GM12878 (cell line): Measurements from ENCODE around the gene ATP5ME. TPM values are rescaled to one million over a fixed set of nuclear protein-coding genes. Genes with fewer than 3 reads are reported as not detected.
A peak's percentile ranks its signal among the peaks of the same experiment; 100 is the strongest.

Source experiments
- ATAC-seq: fragments of 200-7000 bp; cut with Tn5 transposase; 3 replicates; pipeline ENCODE4 v1.9.1; 2020; ENCODE audit warnings: mild to moderate bottlenecking, moderate library complexity
- BruUV-seq: library from RNA; stranded (reverse); fragments of 400-500 nt; replicated peaks from 2 replicates; lab custom pipeline; 2021; lab: Mats Ljungman, UMichigan
- CTCF ChIA-PET: fragments of 300-600 bp; sonication (Branson Sonifier 250); formaldehyde crosslinking; extraction: SDS; loops from one replicate; lab custom pipeline; 2021; ENCODE audit warnings: inconsistent platforms; lab: Yijun Ruan, JAX
- POLR2A ChIA-PET: fragments of 350-600 bp; formaldehyde crosslinking; extraction: SDS; loops from one replicate; lab custom pipeline; 2021; ENCODE audit warnings: inconsistent platforms; lab: Charles Lee
- RAD21 ChIA-PET: fragments of 300-600 bp; sonication (Branson Sonifier 250); formaldehyde crosslinking; loops from one replicate; lab custom pipeline; 2023; ENCODE audit warnings: antibody characterized with exemption; ENCODE audit not compliant: unreplicated experiment; lab: Charles Lee
- SMC1A ChIA-PET: fragments of 300-600 bp; sonication (Branson Sonifier 250); formaldehyde crosslinking; loops from one replicate; lab custom pipeline; 2023; ENCODE audit not compliant: unreplicated experiment, uncharacterized antibody; lab: Charles Lee
- DNase-seq: peaks from one replicate; pipeline ENCODE4 v3.0.0-alpha.2; 2011; ENCODE audit warnings: low read depth, low spot score
- FAIRE-seq: peaks from 3 replicates; lab custom pipeline; 2011; peaks lifted over from hg19 to GRCh38; lab: Jason Lieb, UNC
- H2AFZ ChIP-seq: 2 replicates; pipeline ENCODE4 v1.6.0; 2011; ENCODE audit warnings: low read depth, low read length, control low read depth; ENCODE audit not compliant: control insufficient read depth
- H3K27ac ChIP-seq: 2 replicates; pipeline ENCODE4 v1.5.1; 2011; ENCODE audit warnings: control low read depth; ENCODE audit not compliant: control insufficient read depth, insufficient read depth
- H3K27me3 ChIP-seq, 2 experiments: replicated peaks in 1 of 2; 2 replicates each; pipeline versions ENCODE4 v1.6.0 to v1.6.1; 2011; ENCODE audit warnings: low read length in 1 of 2; ENCODE audit not compliant: control insufficient read depth in 2 of 2, insufficient read depth in 2 of 2
- H3K36me3 ChIP-seq, 2 experiments: 2 replicates each; pipeline ENCODE4 v1.5.1; 2011; ENCODE audit warnings: low read length in 1 of 2; ENCODE audit not compliant: control insufficient read depth in 2 of 2, insufficient read depth in 2 of 2
- H3K4me1 ChIP-seq: 2 replicates; pipeline ENCODE4 v1.6.1; 2011; ENCODE audit warnings: mild to moderate bottlenecking, low read length, moderate library complexity, mixed read lengths; ENCODE audit not compliant: control insufficient read depth, insufficient read depth
- H3K4me2 ChIP-seq: 2 replicates; pipeline ENCODE4 v1.6.0; 2011; ENCODE audit warnings: control low read depth; ENCODE audit not compliant: control insufficient read depth, insufficient read depth
- H3K4me3 ChIP-seq: fragments of 200-600 bp; sonication (generic); 2 replicates; pipeline ENCODE4 v1.5.1; 2016
- H3K79me2 ChIP-seq: 2 replicates; pipeline ENCODE4 v1.6.0; 2011; ENCODE audit warnings: low read length; ENCODE audit not compliant: control insufficient read depth, insufficient read depth
- H3K9ac ChIP-seq: 2 replicates; pipeline ENCODE4 v1.8.0; 2011; ENCODE audit warnings: low read length, control low read depth, mixed read lengths; ENCODE audit not compliant: control insufficient read depth, insufficient read depth
- H3K9me3 ChIP-seq: replicated peaks from 3 replicates; pipeline ENCODE4 v1.5.1; 2011; ENCODE audit warnings: mild to moderate bottlenecking, low read length; ENCODE audit not compliant: control insufficient read depth, insufficient read depth
- H4K20me1 ChIP-seq: 2 replicates; pipeline ENCODE4 v1.6.0; 2011; ENCODE audit not compliant: control insufficient read depth, insufficient read depth
- BCL11A ChIP-seq: IDR thresholded peaks from 2 replicates; pipeline ENCODE4 v1.6.1; 2011; ENCODE audit warnings: low read depth, low read length
- CHD4 ChIP-seq: fragments of 200-600 bp; sonication (generic); IDR thresholded peaks from 2 replicates; pipeline ENCODE4 v1.6.1; 2016; ENCODE audit warnings: mild to moderate bottlenecking
- CREM ChIP-seq: IDR thresholded peaks from 2 replicates; pipeline ENCODE4 v1.6.1; 2014; ENCODE audit warnings: antibody characterized with exemption, low read depth
- ETV6 ChIP-seq, 2 experiments: fragments of 450-650 bp in 1 of 2; IDR thresholded peaks in 1 of 2; conservative IDR thresholded peaks in 1 of 2; 2 replicates each; pipeline ENCODE4 v1.6.1; 2014; ENCODE audit warnings: antibody characterized with exemption in 1 of 2, borderline replicate concordance in 1 of 2, low read depth in 1 of 2, mild to moderate bottlenecking in 1 of 2, moderate library complexity in 1 of 2
- FOXK2 ChIP-seq: fragments of 450-650 bp; IDR thresholded peaks from 2 replicates; pipeline ENCODE4 v1.6.1; 2017; ENCODE audit warnings: mild to moderate bottlenecking, moderate library complexity
- HDAC2 ChIP-seq: fragments of 200-600 bp; sonication (generic); IDR thresholded peaks from 2 replicates; pipeline ENCODE4 v1.6.1; 2017
- IKZF1 ChIP-seq: fragments of 450-650 bp; conservative IDR thresholded peaks from 2 replicates; pipeline ENCODE4 v1.6.1; 2017; ENCODE audit warnings: antibody characterized with exemption, mild to moderate bottlenecking
- NFYA ChIP-seq: IDR thresholded peaks from 2 replicates; pipeline ENCODE4 v1.6.1; 2011; ENCODE audit warnings: low read depth, mild to moderate bottlenecking, low read length, improper control_type of control experiment, borderline replicate concordance
- RELA ChIP-seq: fragments of 450-650 bp; IDR thresholded peaks from 2 replicates; pipeline ENCODE4 v1.8.0; 2014; ENCODE audit warnings: borderline replicate concordance; ENCODE audit not compliant: partially characterized antibody
- SMC3 ChIP-seq: IDR thresholded peaks from 2 replicates; pipeline ENCODE4 v1.6.1; 2011; ENCODE audit warnings: low read length, improper control_type of control experiment, borderline replicate concordance
- YBX1 ChIP-seq: fragments of 450-650 bp; IDR thresholded peaks from 2 replicates; pipeline ENCODE4 v1.6.1; 2016; ENCODE audit warnings: antibody characterized with exemption
- WGBS: methylation state at CpG from one replicate; pipeline ENCODE4 v1.1.6; 2016; ENCODE audit warnings: low lambda C conversion rate; ENCODE audit not compliant: insufficient replicate concordance, insufficient coverage; ENCODE audit errors: missing lambda C conversion rate; 5-methylcytosine and 5-hydroxymethylcytosine counted together
- in situ Hi-C: fragments of 300-500 bp; cut with MboI; formaldehyde crosslinking; loops from 9 replicates; pipeline ENCODE4 v1.14.3; 2018; ENCODE audit warnings: mixed read lengths
- intact Hi-C: fragments of 100-400 bp; cut with micrococcal nuclease; formaldehyde crosslinking; loops from one replicate; pipeline ENCODE4 v1.14.2; 2022; ENCODE audit not compliant: unreplicated experiment
- polyA plus RNA-seq, 11 experiments: library from polyadenylated mRNA; depleted of rRNA in 4 of 11; unstranded in 6 of 11; stranded (reverse) in 5 of 11; fragments of >200 nt; fragmentation: Nextera tagmentation in 4 of 11; fragmentation: Illumina TruSeq in 1 of 11; extraction: Ambion mirVana in 4 of 11; extraction: Trizol in 1 of 11; gene quantifications; 1 replicate in 1 of 11; 2 replicates in 10 of 11; pipeline versions ENCODE4 v1.2.1 to v1.2.3, GENCODE V29; 2011 to 2016; ENCODE audit warnings: inconsistent platforms in 2 of 11, missing spikeins in 2 of 11, low read depth in 1 of 11
- total RNA-seq, 4 experiments: library from RNA; depleted of rRNA in 3 of 4; stranded (reverse); fragments of >200 nt in 3 of 4; fragmentation: Illumina TruSeq in 1 of 4; extraction: Trizol in 1 of 4; gene quantifications; 2 replicates each; pipeline versions ENCODE4 v1.2.1 to v1.2.3, GENCODE V29; 2013 to 2021
- TF ChIP-seq, protein P1 (sequence below): fragments of 450-650 bp; IDR thresholded peaks from 2 replicates; pipeline ENCODE4 v1.6.1; 2017; ENCODE audit warnings: mild to moderate bottlenecking, moderate library complexity
- TF ChIP-seq, protein P2 (sequence below): fragments of 450-650 bp; IDR thresholded peaks from 2 replicates; pipeline ENCODE4 v1.6.1; 2016; ENCODE audit warnings: mild to moderate bottlenecking
- TF ChIP-seq, protein P3 (sequence below): IDR thresholded peaks from 2 replicates; pipeline ENCODE4 v1.6.1; 2011; ENCODE audit warnings: low read depth, mild to moderate bottlenecking, low read length, moderate library complexity, borderline replicate concordance; ENCODE audit errors: extremely low read depth

ATP5ME gene
- total and polyA plus RNA-seq, 10 of the 15 experiments (the other 5 are each of a cell fraction or from before 2014, with no cell fraction given): 279 to 2,374 (median 509) TPM

DNA sequence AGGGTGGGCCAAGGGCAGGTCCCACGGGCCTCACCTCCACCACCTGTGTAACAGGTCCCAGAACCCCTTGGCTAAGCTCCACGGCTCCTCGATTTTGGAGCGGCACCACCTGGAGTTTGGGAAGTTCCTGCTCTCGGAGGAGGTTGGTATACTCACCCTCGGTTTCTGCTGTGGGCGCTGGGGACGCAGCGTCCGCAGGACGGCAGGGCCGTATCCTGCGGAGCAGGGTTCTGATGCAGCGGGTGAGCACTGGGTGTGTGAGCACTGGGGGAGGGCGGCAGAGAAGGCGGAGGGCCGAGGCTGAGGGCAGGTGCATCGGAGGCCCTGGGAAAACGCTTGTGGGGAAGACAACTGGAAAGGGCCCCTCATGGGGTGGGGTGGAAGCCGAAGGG lies 11.0 kb downstream of the ATP5ME start:
- H3K4me2 ChIP-seq: peak overlapping the region; percentile 49
- intact Hi-C loops: no loop called here
- H3K9me3 ChIP-seq: no peaks in the 10 kb centered on the region; the same call in 2 of the 3 replicates
- ChIA-PET POLR2A (interaction anchor here (0.6 kb wide), 1 partner anchor 18 kb away, joined by 6 read pairs; no protein-coding TSS in a partner anchor), RAD21 (interaction anchor here (1.0 kb wide), 1 partner anchor 56 kb away, joined by 3 read pairs; no protein-coding TSS in a partner anchor)
- no peaks in the 10 kb centered on the region for H3K4me1 ChIP-seq
- peak overlapping the region; percentile 75 for H2AFZ ChIP-seq
- H3K4me3 ChIP-seq: peak overlapping the region; percentile 79
- TF ChIP-seq HDAC2 (no peak), RELA (no peak), BCL11A (no peak), IKZF1 (no peak), CHD4 (no peak), CREM (no peak), YBX1 (no peak), NFYA (no peak), SMC3 (no peak), ETV6 (conservative IDR thresholded peaks at IDR 0.05 in 1 of 2, IDR thresholded peaks at IDR 0.05 in 1 of 2; ENCODE audit: borderline replicate concordance in 1 of 2, low read depth in 1 of 2) (no peak), FOXK2 (no peak)
- TF ChIP-seq, protein P1, sequence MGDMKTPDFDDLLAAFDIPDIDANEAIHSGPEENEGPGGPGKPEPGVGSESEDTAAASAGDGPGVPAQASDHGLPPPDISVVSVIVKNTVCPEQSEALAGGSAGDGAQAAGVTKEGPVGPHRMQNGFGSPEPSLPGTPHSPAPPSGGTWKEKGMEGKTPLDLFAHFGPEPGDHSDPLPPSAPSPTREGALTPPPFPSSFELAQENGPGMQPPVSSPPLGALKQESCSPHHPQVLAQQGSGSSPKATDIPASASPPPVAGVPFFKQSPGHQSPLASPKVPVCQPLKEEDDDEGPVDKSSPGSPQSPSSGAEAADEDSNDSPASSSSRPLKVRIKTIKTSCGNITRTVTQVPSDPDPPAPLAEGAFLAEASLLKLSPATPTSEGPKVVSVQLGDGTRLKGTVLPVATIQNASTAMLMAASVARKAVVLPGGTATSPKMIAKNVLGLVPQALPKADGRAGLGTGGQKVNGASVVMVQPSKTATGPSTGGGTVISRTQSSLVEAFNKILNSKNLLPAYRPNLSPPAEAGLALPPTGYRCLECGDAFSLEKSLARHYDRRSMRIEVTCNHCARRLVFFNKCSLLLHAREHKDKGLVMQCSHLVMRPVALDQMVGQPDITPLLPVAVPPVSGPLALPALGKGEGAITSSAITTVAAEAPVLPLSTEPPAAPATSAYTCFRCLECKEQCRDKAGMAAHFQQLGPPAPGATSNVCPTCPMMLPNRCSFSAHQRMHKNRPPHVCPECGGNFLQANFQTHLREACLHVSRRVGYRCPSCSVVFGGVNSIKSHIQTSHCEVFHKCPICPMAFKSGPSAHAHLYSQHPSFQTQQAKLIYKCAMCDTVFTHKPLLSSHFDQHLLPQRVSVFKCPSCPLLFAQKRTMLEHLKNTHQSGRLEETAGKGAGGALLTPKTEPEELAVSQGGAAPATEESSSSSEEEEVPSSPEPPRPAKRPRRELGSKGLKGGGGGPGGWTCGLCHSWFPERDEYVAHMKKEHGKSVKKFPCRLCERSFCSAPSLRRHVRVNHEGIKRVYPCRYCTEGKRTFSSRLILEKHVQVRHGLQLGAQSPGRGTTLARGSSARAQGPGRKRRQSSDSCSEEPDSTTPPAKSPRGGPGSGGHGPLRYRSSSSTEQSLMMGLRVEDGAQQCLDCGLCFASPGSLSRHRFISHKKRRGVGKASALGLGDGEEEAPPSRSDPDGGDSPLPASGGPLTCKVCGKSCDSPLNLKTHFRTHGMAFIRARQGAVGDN: no peak
- TF ChIP-seq, protein P2, sequence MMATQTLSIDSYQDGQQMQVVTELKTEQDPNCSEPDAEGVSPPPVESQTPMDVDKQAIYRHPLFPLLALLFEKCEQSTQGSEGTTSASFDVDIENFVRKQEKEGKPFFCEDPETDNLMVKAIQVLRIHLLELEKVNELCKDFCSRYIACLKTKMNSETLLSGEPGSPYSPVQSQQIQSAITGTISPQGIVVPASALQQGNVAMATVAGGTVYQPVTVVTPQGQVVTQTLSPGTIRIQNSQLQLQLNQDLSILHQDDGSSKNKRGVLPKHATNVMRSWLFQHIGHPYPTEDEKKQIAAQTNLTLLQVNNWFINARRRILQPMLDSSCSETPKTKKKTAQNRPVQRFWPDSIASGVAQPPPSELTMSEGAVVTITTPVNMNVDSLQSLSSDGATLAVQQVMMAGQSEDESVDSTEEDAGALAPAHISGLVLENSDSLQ: no peak
- TF ChIP-seq, protein P3, sequence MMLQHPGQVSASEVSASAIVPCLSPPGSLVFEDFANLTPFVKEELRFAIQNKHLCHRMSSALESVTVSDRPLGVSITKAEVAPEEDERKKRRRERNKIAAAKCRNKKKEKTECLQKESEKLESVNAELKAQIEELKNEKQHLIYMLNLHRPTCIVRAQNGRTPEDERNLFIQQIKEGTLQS: no peak
- TF ChIP-seq, all 136 proteins: peak for 0
- Histone ChIP-seq H3K9ac (peak overlapping the region; percentile 68), H4K20me1 (no peaks in the 10 kb centered on the region), H3K27ac (no peak overlapping the region), H3K36me3 (no peaks in the 10 kb centered on the region), H3K27me3 (no peaks in the 10 kb centered on the region), H3K79me2 (peaks cover 3% of the 10 kb centered on the region)
- FAIRE-seq: no peak
- ChIA-PET SMC1A (no interaction called here), CTCF (no interaction called here)
- 49% methylated on average over 20 of the region's 20 CpGs for WGBS
- DNase-seq: no peak
- no peak for ATAC-seq
- in situ Hi-C loops: no loop called here
- no TSS peak for BruUV-seq
